H1 (cell line): ENCODE measurements around the gene HYLS1. TPM values are rescaled to one million over a fixed set of nuclear protein-coding genes. Genes with fewer than 3 reads are reported as not detected.

Experiments
- BACH1 ChIP-seq: IDR thresholded peaks from 2 replicates; pipeline ENCODE4 v1.6.1; 2012; ENCODE audit warnings: low read length, improper control_type of control experiment
- CHD1 ChIP-seq: IDR thresholded peaks from 2 replicates; pipeline ENCODE4 v1.6.1; 2012; ENCODE audit warnings: low read depth, low read length, improper control_type of control experiment
- RNF2 ChIP-seq: fragments of 200-900, 300-1000 bp; sonication (generic); IDR thresholded peaks from 2 replicates; pipeline ENCODE4 v1.7.1; 2016; ENCODE audit warnings: borderline replicate concordance, low read depth, mild to moderate bottlenecking, antibody characterized with exemption, low read length; ENCODE audit not compliant: poor library complexity, severe bottlenecking; ENCODE audit errors: missing control alignments
- RXRA ChIP-seq: IDR thresholded peaks from 2 replicates; pipeline ENCODE4 v1.6.1; 2011; ENCODE audit warnings: low read depth, mild to moderate bottlenecking, low read length, moderate library complexity; ENCODE audit not compliant: insufficient read depth
- polyA plus RNA-seq, 7 experiments: library from polyadenylated mRNA; depleted of rRNA in 3 of 7; stranded (reverse) in 5 of 7; unstranded in 2 of 7; fragments of >200 nt in 5 of 7; fragments of 200-250 nt in 2 of 7; gene quantifications; 1 replicate in 5 of 7; 2 replicates in 1 of 7; 4 replicates in 1 of 7; pipeline versions ENCODE4 v1.2.1 to v1.2.3, GENCODE V29; 2011 to 2013; ENCODE audit warnings: missing spikeins in 2 of 7, mixed read lengths in 2 of 7
- total RNA-seq: library from RNA; stranded (reverse); fragmentation: NEBNext Ultra II Directional; extraction: Animal tissue kit (Norgen Biotek cat#: 25700); gene quantifications from 2 replicates; pipeline ENCODE4 v1.2.1, GENCODE V29; 2021

HYLS1 gene
- total and polyA plus RNA-seq, 2 of the 8 experiments (the other 6 are each of a cell fraction or from before 2014, with no cell fraction given), result 5.1 to 11.6 TPM

DNA sequence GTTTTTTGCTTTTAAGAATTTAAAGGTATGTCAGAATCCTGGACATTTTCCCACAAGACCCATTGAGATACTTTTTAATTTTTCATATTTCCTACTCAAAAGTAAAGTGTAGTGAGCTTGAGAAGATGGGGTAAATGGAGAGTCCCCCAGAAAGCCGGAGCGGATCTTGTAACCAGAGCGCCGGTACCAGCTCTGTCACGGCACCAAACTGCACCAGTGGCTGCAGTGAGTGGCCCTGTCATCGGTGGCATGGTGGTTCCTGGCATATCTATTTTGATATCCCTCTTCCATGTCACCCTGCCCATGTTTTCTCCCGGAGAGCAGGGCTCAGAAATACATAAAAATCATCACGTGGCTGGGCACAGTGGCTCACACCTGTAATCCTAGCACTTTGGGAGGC lies 36.2 kb downstream of the HYLS1 start (continued):
- TF ChIP-seq CHD1 (no peak), RXRA (no peak), RNF2 (no peak), BACH1 (no peak)
